CD4-positive, alpha-beta T cell treated with Interleukin-6 for 4 hours (primary cell): Measurements from ENCODE around the gene TM9SF4.

Experiments used
- DNase-seq: peaks from one replicate; pipeline ENCODE4 v3.0.0-alpha.2; 2020; ENCODE audit warnings: mixed read lengths

The TM9SF4 gene

DNA sequence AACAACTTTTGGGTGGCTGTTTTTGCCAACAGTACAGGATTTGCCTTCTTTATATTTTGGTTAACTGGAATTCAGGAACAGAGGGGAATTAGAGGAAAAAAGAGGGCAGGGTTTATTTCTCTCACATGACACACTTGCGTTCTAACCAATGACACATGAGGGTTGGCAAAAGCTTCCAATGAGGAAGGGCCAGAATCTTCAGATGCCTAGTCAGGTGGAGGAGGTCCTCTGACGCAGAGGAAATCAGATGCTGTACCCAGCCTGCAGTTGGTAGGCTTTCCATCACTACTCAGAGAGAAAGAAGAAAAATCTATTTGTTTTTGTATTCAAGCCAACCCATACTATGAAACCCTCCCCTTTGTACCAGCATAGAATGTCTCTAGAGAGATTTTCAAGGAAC, 20.8 kb downstream of the TM9SF4 start:
- no peak for DNase-seq

DNA sequence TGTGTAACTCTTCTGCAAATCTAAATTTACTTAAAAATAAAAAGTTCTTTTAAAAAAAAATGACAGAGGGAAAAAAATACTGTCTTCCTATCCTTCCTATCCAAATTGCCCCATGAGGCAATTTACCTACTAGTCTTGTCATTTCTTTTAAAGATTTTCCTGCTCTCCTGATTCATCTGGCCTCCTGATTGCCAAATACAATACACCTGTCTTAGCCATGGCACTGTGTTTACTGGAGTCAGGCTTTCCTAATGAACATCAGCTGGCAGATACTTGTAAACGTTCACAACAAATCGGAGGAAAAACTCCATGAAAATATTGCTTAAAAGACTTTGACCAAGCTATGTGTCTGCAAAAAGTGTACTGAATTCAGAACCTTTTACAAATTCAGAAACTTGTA, 21.5 kb downstream of the TM9SF4 start:
- DNase-seq = no peak

- DNase-seq = no peak
These were observed 23.5 kb downstream of the TM9SF4 start for GRCh38 chr20:32132911-32133549.

DNA sequence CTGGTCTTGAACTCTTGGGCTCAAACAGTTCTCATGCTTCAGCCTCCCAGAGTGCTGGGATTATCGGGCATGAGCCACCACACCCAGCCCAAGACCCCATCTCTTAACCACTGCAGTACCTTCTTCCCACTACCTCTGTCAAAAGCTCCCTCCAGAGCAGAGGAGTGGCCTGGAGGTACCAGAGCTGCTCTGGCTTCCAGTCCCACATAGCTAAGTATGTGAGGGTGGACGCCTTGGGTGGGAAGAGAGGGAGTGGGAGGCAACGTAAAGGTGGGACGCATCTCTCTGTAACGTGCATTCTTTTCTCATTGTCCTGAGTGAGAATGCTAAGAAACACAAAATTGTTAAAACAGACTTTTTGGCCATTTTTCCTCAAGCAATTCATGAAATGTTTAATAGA, 24.5 kb downstream of the TM9SF4 start:
- no peak for DNase-seq

- DNase-seq = no peak
These were observed 26.5 kb downstream of the TM9SF4 start for GRCh38 chr20:32135983-32136515.

GRCh38 chr20:32138921-32139320, 29.4 kb downstream of the TM9SF4 start:
- no peak for DNase-seq

DNA sequence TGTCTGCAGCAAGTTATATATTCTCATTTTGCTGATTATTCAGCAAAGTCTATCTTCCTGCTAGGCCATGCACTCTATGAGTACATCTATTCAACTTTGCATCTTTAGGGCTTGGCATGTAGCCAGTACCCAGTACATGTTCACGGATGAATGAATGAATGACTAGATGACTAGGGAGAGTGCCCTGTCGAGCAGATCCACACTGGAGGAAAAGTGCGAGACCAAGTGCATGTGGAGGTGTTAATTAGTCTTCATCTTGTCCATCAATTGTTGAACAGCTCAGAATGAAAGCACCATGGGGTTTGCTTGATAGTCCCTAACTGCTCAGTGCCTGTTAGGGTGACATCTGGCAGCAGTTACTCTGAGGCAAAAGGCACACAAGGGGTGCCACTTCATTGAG, 30.4 kb downstream of the TM9SF4 start:
- DNase-seq = no peak

DNA sequence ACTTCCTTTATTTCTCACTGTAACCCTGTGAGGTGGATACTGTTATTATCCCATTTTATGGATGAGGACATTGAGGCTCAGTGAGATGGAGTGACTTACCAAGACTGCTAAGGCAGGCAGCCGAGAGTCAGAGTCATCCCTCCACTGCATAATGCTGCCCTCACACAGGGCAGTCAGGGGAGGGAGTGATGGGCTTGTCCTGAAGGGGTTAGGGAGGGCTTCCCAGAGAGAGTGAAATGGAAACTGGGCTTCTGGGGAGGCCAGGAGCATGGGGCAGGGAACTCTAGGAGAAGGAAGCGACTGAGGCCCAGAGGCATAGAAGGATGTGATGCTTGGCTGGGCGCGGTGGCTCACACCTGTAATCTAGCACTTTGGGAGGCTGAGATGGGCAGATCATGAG, 31.1 kb downstream of the TM9SF4 start:
- no peak for DNase-seq

GRCh38 chr20:32141465-32141980, 32.0 kb downstream of the TM9SF4 start:
- no peak for DNase-seq

GRCh38 chr20:32142088-32142487, 32.6 kb downstream of the TM9SF4 start:
- no peak for DNase-seq

DNA sequence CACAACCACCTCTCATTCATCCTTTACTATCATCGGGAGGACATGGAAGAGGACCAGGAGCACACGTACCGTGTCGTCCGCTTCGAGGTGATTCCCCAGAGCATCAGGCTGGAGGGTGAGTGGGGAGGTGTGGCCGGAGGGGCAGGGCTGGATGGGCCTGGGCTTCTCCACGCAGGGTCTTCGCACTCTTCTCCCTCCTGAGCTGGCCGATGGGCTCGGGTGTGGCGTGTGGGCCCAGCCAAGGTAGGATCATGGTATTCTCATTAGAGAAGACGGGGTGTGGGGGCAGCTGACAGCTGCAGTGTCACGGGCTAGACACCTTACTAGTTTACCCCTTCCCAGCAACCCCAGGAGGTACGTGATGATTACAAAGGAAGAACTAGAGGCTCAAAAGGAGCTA, 33.5 kb downstream of the TM9SF4 start:
- DNase-seq = no peak

- no peak for DNase-seq
These were observed 35.6 kb downstream of the TM9SF4 start for GRCh38 chr20:32144898-32145662.

- no peak for DNase-seq
These were observed 40.2 kb downstream of the TM9SF4 start for GRCh38 chr20:32149566-32150170.

DNA sequence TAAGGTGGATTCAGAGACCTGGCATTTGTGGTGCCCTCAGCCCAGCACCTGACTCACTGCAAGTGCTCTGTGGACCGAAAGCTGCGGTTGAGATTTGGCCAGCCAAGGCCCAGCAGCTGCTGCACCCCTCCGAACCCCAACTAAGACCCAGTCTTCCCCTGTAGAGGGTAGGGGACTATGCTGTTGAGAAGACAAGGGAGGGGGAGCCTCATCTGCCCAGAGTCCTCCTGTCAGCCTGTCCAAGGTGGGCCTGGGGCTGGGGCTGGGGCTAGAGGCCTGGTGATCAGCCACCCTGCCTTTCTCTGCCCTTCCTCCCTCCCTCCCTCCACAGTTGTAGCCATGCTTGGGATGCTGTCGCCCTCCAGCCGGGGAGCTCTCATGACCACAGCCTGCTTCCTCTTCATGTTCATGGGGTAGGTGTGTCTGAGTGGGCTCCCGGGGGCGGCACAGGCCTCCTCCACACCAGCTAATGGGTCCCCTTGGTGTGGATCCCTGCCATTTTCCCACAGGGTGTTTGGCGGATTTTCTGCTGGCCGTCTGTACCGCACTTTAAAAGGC, 40.9 kb downstream of the TM9SF4 start:
- DNase-seq = no peak

DNA sequence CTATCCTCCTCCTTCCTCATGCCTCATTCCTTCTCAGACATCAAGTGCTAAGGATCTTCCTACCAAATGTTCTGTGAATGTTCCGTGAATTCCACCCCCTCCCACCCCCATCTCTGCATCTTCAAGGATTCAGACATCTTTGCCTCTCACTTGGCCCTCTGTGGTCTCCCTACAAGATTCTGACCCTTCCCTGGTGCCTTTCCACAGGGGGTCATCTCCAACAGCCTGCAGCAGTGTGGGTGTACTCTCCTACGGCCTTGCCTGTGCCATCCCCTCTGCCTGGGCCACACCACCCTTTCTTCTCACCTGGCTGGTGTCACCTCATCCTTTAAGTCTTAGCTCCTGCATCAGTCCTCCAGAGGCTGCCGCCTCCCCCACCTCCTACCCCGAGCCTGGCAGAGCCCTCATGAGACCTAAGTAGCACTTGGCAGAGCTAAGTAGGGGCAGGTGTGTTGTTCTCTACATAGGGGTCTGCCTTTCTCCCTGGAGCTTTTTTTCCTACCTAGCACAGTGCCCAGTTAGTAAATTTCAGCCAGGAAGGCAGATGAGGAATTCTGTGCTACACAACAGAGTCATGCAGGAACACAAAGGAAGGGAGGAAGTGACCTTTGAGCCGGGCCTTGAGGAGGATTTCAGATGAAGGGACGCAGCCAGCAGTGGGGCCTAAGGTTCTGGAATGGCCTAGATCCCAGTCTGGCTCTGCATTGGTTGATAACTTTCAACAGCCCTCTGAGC, 43.1 kb downstream of the TM9SF4 start:
- DNase-seq = no peak

- no peak for DNase-seq
These were observed 43.7 kb downstream of the TM9SF4 start for GRCh38 chr20:32153156-32153665.

DNA sequence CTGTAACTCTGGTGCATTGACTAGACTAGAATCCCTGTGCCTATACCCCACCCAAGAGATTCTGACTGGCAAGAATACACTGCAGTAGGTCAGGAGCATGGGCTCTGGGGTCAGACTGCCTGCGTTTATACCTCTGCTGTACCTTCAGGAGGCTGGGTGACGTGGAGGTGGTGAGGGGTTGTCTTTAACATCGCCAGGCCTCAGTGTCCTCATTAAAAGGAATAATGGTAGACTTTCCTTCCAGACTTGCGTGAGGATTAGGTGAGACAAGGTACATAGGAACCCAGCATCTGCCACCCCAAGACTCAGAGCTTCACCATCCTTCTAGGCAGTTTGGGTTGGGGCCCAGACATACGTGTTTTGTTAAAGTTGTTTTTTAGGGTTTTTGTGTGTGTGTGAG, 44.3 kb downstream of the TM9SF4 start:
- no peak for DNase-seq

- DNase-seq = peak; percentile 40
These were observed 45.8 kb downstream of the TM9SF4 start for GRCh38 chr20:32155017-32155981.

GRCh38 chr20:32157611-32158010, 48.1 kb downstream of the TM9SF4 start:
- no peak for DNase-seq

GRCh38 chr20:32158351-32158750, 48.8 kb downstream of the TM9SF4 start:
- DNase-seq = no peak
